Effector memory CD8-positive, alpha-beta T cell (primary cell): ENCODE measurements around the gene CACHD1.

Source experiments
- ATAC-seq: fragments of 150-1000 bp; cut with Tn5 transposase; replicated peaks from 2 replicates; pipeline ENCODE4 v1.10.0; 2021; ENCODE audit warnings: mild to moderate bottlenecking, moderate library complexity
- DNase-seq, 3 experiments: peaks; one replicate each; pipeline ENCODE4 v3.0.0; 2021
- H3K27ac Mint-ChIP-seq, 2 donors: one replicate each; pipeline ENCODE4 v1.8.0; 2022; ENCODE audit warnings: mild to moderate bottlenecking in 2 of 2, mixed read lengths in 2 of 2, moderate library complexity in 2 of 2
- H3K27me3 Mint-ChIP-seq, 2 donors: one replicate each; pipeline ENCODE4 v1.8.0; 2022; ENCODE audit warnings: mixed read lengths in 2 of 2
- H3K36me3 Mint-ChIP-seq: one replicate; pipeline ENCODE4 v1.8.0; 2022; ENCODE audit warnings: mild to moderate bottlenecking, moderate library complexity, mixed read lengths; ENCODE audit not compliant: insufficient read depth
- H3K4me1 Mint-ChIP-seq, 2 donors: one replicate each; pipeline ENCODE4 v1.8.0; 2022; ENCODE audit warnings: low read depth in 2 of 2, mixed read lengths in 2 of 2
- H3K4me3 Mint-ChIP-seq, 2 donors: one replicate each; pipeline ENCODE4 v1.8.0; 2022; ENCODE audit warnings: mild to moderate bottlenecking in 2 of 2, mixed read lengths in 2 of 2, moderate library complexity in 2 of 2
- H3K9me3 Mint-ChIP-seq, 2 donors: one replicate each; pipeline ENCODE4 v1.8.0; 2022; ENCODE audit warnings: mixed read lengths in 2 of 2

CACHD1 gene

DNA sequence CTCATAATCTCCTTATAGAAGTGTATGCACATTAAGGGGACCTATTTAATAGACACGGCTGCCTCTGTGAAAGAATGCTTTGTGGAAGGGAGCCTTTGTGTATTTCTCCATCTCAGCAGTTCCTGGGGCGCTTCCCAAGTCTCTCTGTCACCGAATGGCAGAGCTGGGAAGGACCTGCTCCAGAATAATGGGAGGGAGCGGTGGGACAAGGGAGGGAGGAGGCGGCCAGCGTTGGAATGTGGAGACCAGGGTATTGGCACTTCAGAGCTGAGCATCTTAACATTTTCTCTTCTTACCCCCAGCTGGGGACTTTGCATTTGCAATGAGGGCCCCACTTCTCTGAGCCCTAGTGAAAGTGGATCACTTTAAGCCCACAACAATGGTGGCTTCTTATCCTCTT lies 23.9 kb downstream of the CACHD1 start:
- H3K27me3 Mint-ChIP-seq = peaks cover 47 to 50% of the 10 kb centered on the region in 2 donors
- no peak for ATAC-seq
- no peak overlapping the region for H3K27ac Mint-ChIP-seq
- no peak overlapping the region for H3K4me3 Mint-ChIP-seq
- no peaks in the 10 kb centered on the region for H3K36me3 Mint-ChIP-seq
- H3K4me1 Mint-ChIP-seq = no peaks in the 10 kb centered on the region
- no peak for DNase-seq
- no peaks in the 10 kb centered on the region for H3K9me3 Mint-ChIP-seq

DNA sequence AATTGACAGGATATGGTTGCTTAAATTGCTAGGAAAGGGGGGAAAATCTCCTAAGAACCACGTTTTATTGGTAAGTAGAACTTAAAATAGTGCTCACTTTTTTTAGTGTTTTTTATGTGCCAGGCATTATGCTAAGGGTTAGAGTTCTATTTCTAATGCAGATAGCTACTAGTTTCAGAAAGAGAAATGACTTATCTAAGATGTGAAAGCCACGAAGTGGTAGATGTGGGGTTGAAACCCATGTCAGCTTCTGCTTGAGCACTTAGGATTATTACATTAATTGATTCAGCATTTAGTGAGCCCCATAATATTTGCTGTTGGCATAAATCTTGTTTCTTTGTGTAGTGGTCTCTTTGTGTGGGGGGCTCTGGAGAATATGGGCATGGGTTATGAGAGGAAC lies 24.7 kb downstream of the CACHD1 start:
- no peak overlapping the region for H3K4me3 Mint-ChIP-seq
- no peaks in the 10 kb centered on the region for H3K4me1 Mint-ChIP-seq
- ATAC-seq (no peak), DNase-seq (no peak)
- no peaks in the 10 kb centered on the region for H3K9me3 Mint-ChIP-seq
- H3K36me3 Mint-ChIP-seq = no peaks in the 10 kb centered on the region
- peaks cover 39 to 48% of the 10 kb centered on the region in 2 donors for H3K27me3 Mint-ChIP-seq
- no peak overlapping the region for H3K27ac Mint-ChIP-seq

DNA sequence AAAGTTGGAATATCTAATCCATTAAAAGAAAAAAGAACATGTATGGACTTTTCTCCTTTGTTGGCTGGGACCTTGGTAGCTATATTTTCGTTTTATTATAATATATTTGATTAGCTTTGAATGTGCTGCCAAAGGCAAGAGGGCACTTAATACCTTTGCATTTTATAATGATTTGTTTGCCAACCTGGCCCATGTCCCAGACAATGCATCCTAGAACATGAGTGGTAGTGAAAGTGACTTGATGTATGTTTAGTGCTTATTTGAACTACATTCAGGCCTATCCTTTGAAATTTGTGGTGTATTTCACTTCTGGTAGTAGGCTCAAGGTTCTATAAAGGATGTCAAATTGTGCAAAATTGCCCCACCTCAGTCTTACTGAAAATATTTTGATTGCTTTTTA lies 25.9 kb downstream of the CACHD1 start:
- no peaks in the 10 kb centered on the region for H3K9me3 Mint-ChIP-seq
- peaks cover 48 to 50% of the 10 kb centered on the region in 2 donors for H3K27me3 Mint-ChIP-seq
- H3K4me3 Mint-ChIP-seq = no peak overlapping the region
- DNase-seq (no peak), ATAC-seq (no peak)
- H3K27ac Mint-ChIP-seq = no peak overlapping the region
- H3K4me1 Mint-ChIP-seq = no peaks in the 10 kb centered on the region
- H3K36me3 Mint-ChIP-seq = no peaks in the 10 kb centered on the region

DNA sequence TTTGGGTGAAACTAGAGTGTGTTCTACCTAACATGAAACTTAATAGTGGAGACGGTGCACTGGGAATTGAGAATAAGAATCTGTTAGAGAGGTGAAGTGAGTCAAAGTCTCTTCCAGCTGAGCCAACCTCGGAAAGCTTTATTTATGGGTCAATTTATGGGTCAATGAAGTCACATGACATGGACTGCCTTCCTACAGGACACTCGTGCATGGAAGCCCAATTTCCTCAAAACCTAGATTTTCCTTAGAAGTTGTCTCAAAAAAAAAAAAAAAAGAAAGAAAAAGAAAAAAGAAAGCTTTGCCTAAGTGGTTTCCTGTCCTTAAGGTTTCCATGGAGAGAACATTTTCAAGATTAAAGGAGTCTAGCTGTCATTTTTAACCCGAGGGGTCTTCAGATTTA lies 26.7 kb downstream of the CACHD1 start:
- Mint-ChIP-seq H3K27ac (no peak overlapping the region), H3K27me3 (peaks cover 48 to 55% of the 10 kb centered on the region in 2 donors), H3K4me3 (no peak overlapping the region), H3K9me3 (no peaks in the 10 kb centered on the region), H3K36me3 (no peaks in the 10 kb centered on the region), H3K4me1 (no peaks in the 10 kb centered on the region)
- DNase-seq (no peak), ATAC-seq (no peak)

DNA sequence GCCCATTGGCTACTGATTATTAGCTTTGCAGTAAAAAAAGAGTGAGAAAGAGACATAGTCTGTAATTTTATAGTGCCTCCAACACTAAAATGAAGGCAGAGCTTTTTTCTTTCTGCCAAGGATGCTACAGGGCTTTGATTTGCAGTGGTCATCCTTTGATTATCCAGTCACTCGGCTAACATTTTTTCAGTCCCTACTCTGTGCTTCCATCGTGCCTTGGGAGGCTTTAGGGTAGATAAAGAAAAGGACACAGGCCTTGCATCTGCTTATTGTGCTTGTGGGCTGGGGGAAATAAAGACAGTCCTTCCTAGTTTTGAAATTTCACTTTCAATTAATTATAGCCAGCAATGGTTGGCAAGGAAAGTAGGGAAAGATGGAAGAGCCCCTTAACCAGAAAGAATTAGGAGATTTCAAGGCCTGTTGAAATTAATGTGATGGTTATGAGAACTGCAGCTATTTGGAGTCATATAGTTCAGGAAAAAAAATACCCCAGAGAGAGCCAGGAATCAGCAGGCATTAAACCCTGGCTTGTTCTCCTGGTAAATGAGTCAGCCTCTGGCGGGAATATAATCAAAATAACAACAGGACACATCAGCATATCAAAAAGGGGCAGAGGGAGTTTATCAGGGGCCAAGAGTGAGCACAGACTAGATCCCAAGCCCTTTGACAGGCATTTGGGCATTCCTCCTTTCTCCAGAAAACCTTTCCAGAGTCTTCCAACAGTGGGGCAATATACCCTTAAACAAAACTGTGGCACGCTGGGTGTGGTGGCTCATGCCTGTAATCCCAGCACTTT lies 27.4 kb downstream of the CACHD1 start:
- Mint-ChIP-seq H3K9me3 (no peaks in the 10 kb centered on the region), H3K27ac (no peak overlapping the region), H3K4me1 (no peaks in the 10 kb centered on the region), H3K27me3 (peaks cover 48 to 62% of the 10 kb centered on the region in 2 donors), H3K36me3 (no peaks in the 10 kb centered on the region), H3K4me3 (no peak overlapping the region)
- DNase-seq (no peak), ATAC-seq (no peak)

DNA sequence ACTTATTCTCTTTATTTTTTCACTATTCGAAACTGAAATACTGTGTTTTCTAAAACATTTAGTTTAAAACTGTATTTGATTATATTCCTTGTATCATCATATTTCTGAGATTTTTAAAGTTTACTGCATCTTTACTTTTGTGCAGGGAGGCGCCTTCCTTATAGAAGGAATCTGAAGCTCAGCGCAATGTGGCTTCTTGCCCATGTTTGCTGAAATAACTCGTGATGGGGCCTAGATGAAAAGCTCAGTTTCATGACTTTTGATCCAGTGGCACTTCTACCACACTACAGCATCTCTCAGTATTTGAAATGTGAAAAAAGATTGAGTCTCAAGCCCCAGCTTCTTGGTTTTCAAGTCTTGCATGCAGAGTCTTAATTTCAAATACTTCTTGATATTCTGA lies 28.4 kb downstream of the CACHD1 start:
- DNase-seq (no peak), ATAC-seq (no peak)
- H3K27me3 Mint-ChIP-seq = peaks cover 54 to 70% of the 10 kb centered on the region in 2 donors
- no peak overlapping the region for H3K27ac Mint-ChIP-seq
- H3K4me3 Mint-ChIP-seq = no peak overlapping the region
- no peaks in the 10 kb centered on the region for H3K36me3 Mint-ChIP-seq
- no peaks in the 10 kb centered on the region for H3K9me3 Mint-ChIP-seq
- no peaks in the 10 kb centered on the region for H3K4me1 Mint-ChIP-seq

DNA sequence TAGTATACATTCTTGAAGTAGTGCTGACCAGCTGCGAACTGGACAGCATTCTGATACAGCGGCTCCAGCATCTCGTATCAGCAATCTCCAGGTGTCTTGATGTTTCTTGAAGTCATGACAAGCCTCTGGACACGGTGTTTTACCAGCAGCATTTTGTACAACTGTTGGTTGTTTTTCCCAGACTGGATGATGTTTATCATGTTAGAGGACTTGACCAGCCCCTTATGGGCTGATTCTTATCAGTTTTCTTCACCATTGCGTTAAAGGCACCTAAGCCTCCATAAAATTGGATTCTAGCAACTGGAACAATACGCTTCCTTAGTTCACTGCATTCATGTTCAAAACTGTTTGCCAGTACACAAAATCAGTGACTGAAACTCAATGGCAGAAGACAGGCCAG lies 29.1 kb downstream of the CACHD1 start:
- DNase-seq = no peak
- Mint-ChIP-seq H3K36me3 (no peaks in the 10 kb centered on the region), H3K4me3 (no peak overlapping the region), H3K27ac (no peak overlapping the region), H3K4me1 (no peaks in the 10 kb centered on the region), H3K9me3 (no peaks in the 10 kb centered on the region), H3K27me3 (peaks cover 54 to 70% of the 10 kb centered on the region in 2 donors)
- ATAC-seq = no peak

DNA sequence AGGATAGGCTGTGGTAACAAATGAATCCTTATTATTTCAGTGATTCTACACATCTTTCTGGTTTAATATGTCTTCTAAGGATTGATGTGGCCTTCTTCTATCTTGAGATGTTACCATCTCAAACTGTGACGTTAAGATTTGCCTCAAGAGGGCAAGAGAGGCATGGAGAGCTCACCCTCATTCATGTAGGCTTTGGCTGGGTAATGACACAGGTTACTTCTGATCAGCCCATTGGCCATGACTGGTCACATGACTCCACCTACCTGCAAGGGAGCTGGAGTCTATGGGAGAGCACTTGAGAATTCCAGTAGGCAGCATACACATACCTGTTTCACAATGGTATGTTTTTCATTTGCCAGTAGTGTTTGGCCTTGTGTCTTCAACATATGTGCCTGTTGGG lies 30.0 kb downstream of the CACHD1 start:
- Mint-ChIP-seq H3K36me3 (no peaks in the 10 kb centered on the region), H3K27ac (no peak overlapping the region), H3K27me3 (peaks cover 47 to 70% of the 10 kb centered on the region in 2 donors), H3K4me1 (no peaks in the 10 kb centered on the region), H3K4me3 (no peak overlapping the region), H3K9me3 (no peaks in the 10 kb centered on the region)
- no peak for DNase-seq
- no peak for ATAC-seq

DNA sequence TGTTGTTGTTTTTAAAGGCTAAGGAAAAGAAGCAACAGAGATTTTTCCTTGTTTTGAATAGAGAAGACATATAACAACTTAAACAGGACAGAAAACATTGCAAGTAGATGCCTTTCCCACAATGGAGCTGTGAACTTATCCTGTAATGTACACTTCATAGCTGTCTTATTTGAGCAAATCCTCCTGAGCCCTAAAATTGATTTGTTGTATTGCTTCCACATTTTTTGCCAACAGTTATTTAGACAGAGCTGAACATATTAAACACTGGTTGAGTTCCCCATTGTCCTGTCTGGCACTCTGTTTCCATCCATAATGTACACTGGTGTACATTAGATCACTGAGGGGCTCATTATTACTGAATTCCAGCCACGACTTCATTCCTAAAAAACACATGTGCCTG lies 32.2 kb downstream of the CACHD1 start:
- H3K9me3 Mint-ChIP-seq = no peaks in the 10 kb centered on the region
- no peak overlapping the region for H3K4me3 Mint-ChIP-seq
- no peak overlapping the region for H3K27ac Mint-ChIP-seq
- DNase-seq (no peak), ATAC-seq (no peak)
- H3K36me3 Mint-ChIP-seq = peaks cover 2% of the 10 kb centered on the region
- H3K4me1 Mint-ChIP-seq = peaks cover 4 to 6% of the 10 kb centered on the region in 2 donors
- peaks cover 47 to 70% of the 10 kb centered on the region in 2 donors for H3K27me3 Mint-ChIP-seq

DNA sequence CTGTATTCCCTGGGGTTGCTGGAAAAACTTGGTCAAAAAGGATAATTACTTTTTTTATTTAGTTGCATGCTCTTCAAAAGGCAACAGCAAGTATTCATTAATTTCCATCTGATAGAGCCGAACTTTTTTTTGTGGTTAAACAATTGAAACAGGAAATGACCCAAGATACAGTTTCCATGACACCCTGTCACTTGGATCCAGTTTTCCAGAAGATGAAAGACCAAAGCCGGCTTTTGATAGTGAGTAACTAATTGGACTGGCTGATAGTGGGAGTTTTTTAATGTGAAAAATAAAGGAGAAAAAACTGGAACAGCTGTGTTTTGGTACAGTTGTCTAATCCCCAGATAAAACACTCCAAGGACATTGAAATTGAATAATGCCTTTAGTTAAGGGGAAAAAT lies 33.0 kb downstream of the CACHD1 start:
- Mint-ChIP-seq H3K4me1 (peaks cover 4 to 6% of the 10 kb centered on the region in 2 donors), H3K27ac (no peak overlapping the region), H3K4me3 (no peak overlapping the region), H3K27me3 (peaks cover 51 to 77% of the 10 kb centered on the region in 2 donors), H3K9me3 (no peaks in the 10 kb centered on the region), H3K36me3 (peaks cover 2% of the 10 kb centered on the region)
- ATAC-seq (no peak), DNase-seq (no peak)

DNA sequence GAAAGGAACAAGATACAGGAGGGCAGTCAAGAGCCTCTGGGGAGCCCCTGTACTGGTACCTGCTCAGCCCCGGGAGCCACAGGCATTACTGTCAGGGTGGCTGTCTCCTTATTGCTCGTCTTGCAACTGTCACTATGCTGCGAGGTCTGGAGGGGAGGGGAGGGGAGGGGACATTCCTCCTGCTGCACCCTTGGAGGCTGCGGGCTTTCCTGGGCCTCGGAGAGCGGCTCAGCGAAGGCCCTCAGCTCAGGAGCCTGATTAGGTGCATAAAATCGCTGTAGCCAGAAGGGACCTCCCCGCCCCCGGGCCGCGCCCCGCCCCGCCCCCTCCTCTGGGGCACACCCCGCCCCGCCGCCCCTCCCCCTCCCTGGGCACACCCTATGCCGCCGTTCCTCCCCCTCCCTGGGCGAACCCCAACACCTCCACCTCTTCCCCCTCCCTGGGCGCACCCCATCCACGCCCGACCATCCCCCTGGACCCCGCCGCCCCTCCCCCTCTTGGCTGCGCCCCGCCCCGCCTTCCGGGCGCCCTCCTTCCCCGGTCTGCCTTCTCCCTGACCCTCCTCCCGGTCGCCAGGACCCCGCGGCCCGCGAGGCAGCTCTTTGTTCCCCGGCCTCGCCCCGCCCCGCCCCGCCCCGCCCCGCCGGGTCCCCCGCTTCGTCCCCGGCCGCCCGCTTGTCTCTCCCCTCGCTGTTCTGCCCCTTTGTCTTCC lies 35.5 kb downstream of the CACHD1 start:
- Mint-ChIP-seq H3K4me3 (peak overlapping the region; percentile 82 to 90), H3K27ac (peak overlapping the region; percentile 41 to 77), H3K27me3 (peaks cover 63 to 96% of the 10 kb centered on the region in 2 donors), H3K36me3 (peaks cover 2% of the 10 kb centered on the region), H3K9me3 (no peaks in the 10 kb centered on the region), H3K4me1 (peaks cover 4 to 6% of the 10 kb centered on the region in 2 donors)
- ATAC-seq = peak; percentile 5
- no peak for DNase-seq

DNA sequence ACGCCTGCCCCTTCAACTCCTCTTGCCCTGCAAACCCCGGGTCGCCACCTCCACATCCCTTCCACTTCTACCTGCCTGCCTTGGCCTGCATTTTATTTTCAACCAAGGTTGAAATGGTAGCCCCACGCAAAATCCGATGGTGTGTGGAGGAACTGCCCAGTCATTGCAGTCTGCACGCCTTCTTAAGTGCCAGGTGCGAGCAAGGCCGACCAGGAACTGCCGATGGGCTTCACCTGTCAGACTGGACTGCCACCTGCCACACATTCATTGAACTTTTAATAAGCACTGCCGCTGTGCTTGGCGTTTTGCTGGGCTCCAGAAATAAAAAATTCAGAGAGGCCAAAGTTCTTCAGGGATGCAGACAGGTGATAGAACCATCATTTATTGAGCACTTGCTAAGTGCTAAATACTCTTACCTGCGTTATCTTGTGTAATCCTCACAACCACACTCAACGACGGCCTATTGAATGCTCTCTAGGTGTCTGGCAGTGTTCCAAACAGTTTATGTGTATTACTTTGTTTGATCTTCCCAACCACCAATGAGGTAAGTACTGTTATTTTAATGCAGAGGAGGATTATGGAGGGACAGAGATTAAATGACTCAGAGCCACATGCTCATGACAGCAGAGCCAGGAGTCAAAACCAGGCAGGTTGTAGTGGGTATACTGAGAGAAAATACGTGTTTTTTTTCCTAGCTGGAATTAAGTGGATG lies 36.2 kb downstream of the CACHD1 start:
- DNase-seq (no peak), ATAC-seq (no peak)
- peak overlapping the region; percentile 41 to 77 for H3K27ac Mint-ChIP-seq
- peak overlapping the region; percentile 82 to 90 for H3K4me3 Mint-ChIP-seq
- H3K36me3 Mint-ChIP-seq = peaks cover 2% of the 10 kb centered on the region
- peaks cover 70 to 98% of the 10 kb centered on the region in 2 donors for H3K27me3 Mint-ChIP-seq
- H3K9me3 Mint-ChIP-seq = no peaks in the 10 kb centered on the region
- H3K4me1 Mint-ChIP-seq = peaks cover 4 to 6% of the 10 kb centered on the region in 2 donors

DNA sequence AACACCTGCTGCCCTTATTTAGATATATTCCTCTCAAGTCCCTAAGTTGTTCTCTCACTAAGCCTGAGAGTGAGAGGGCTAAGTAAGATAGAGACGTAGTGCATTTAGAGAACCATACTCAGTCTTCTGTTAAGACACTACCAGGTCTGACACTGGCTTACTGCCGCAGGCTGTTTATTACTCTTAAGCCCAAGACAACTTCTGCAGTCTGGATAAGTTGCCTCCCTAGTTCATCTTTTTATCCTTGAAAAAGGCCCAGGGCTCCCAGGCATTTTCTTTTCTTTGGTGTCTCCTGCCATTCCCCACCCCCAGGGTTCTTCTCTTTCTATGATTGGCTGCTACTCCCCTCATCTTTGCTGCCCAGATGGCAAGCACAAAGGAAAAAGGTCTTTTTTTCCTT lies 38.7 kb downstream of the CACHD1 start:
- ATAC-seq (no peak), DNase-seq (no peak)
- Mint-ChIP-seq H3K27ac (no peak overlapping the region), H3K4me3 (no peak overlapping the region), H3K9me3 (no peaks in the 10 kb centered on the region), H3K36me3 (peaks cover 2% of the 10 kb centered on the region), H3K27me3 (peaks cover 67 to 79% of the 10 kb centered on the region in 2 donors), H3K4me1 (peaks cover 4 to 6% of the 10 kb centered on the region in 2 donors)
